Ectodermal cell (in vitro differentiated cells): ENCODE results near the gene CYBC1.
"Not testable (repeated sequence)": the region's sequence is repeated elsewhere in the genome, so short reads cannot be mapped to it uniquely, and the experiment has no call there.

Source experiments
- H3K27ac ChIP-seq: 2 replicates; pipeline ENCODE4 v1.7.0; 2013; ENCODE audit warnings: mild to moderate bottlenecking, low read depth, low read length; ENCODE audit not compliant: insufficient read depth, poor library complexity, severe bottlenecking
- H3K27me3 ChIP-seq: 2 replicates; pipeline ENCODE4 v1.7.0; 2013; ENCODE audit warnings: mild to moderate bottlenecking, low read length; ENCODE audit not compliant: insufficient read depth, control insufficient read depth, poor library complexity, severe bottlenecking
- H3K36me3 ChIP-seq: one replicate; pipeline ENCODE4 v1.7.0; 2013; ENCODE audit warnings: low read length; ENCODE audit not compliant: control insufficient read depth, insufficient read depth
- H3K4me1 ChIP-seq: one replicate; pipeline ENCODE4 v1.7.0; 2013; ENCODE audit warnings: low read length; ENCODE audit not compliant: control insufficient read depth, insufficient read depth
- H3K4me3 ChIP-seq: 2 replicates; pipeline ENCODE4 v1.7.0; 2013; ENCODE audit warnings: low read depth, low read length, control low read depth; ENCODE audit not compliant: insufficient read depth
- H3K9me3 ChIP-seq: 2 replicates; pipeline ENCODE4 v1.7.0; 2013; ENCODE audit warnings: mild to moderate bottlenecking, low read length, moderate library complexity; ENCODE audit not compliant: control insufficient read depth
- WGBS, 2 experiments: methylation state at CpG; one replicate each; pipeline ENCODE4 v1.1.7; 2013; ENCODE audit warnings: missing lambda C conversion rate in 2 of 2; 5-methylcytosine and 5-hydroxymethylcytosine counted together

Gene CYBC1

DNA sequence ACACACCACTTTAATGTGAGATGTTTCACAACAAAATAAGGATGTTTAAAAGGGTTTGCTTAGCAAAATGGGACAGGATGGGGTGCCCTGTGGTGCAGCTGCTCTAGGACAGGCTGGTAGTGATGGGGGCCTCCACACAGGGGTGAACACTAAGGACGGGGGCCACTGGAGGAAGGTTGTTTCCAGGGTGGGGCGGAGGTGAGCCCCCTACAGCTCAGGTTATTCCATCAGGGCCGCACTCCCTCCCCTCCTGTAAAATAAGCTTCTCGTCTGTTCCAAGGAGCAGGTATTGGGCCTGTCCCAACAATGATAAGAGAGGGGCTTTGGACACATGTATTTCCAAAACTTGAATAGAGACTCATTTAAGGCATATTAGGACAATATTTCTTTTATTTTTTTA lies 34.3 kb downstream of the CYBC1 start:
- H3K36me3 ChIP-seq = peaks cover 14% of the 10 kb centered on the region

DNA sequence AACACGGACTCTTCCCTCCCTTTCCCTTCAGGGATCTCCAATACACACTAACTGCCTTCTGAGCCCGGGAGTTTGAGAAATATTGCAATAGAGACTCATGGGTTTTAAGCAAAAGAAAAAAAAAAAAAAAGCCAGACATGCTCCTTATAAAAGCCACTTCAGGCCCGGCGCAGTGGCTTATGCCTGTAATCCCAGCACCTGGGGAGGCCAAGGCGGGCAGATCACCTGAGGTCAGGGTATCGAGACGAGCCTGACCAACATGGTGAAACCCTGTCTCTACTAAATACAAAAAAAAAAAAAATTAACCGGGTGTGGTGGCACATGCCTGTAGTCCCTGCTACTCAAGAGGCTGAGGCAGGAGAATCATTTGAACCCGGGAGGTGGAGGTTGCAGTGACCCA lies 34.8 kb downstream of the CYBC1 start:
- Histone ChIP-seq H3K36me3 (peaks cover 10% of the 10 kb centered on the region), H3K4me1 (no peaks in the 10 kb centered on the region), H3K9me3 (no peaks in the 10 kb centered on the region), H3K27me3 (no peaks in the 10 kb centered on the region), H3K4me3 (no peak overlapping the region), H3K27ac (no peak overlapping the region)
- 91 to 92% methylated on average over 9 of the region's 9 CpGs for WGBS, 2 experiments

More for the DNA sequence above, 34.3 kb downstream of the CYBC1 start:
- Histone ChIP-seq H3K27ac (no peak overlapping the region), H3K9me3 (no peaks in the 10 kb centered on the region), H3K4me1 (no peaks in the 10 kb centered on the region), H3K27me3 (no peaks in the 10 kb centered on the region), H3K4me3 (no peak overlapping the region)
- 90 to 99% methylated on average over 4 of the region's 4 CpGs for WGBS, 2 experiments

DNA sequence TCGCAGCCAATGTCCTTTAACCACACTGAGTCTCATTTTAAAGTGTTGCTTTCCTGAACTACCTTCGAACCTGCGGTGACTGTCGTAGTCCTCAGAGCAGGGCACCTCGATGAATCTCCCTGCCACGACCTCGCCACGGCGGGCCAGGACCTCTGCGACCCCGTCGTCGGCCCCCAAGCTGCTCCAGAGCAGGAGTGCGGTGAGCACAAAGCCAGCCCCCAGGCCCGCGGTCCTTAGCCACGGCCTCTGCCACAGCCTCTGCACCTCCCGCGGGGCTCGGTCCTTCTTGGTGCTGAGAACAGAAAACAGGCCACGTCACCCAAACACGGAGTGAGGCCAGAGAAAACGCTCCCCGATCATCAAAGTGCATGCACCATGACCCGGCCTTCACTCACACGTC lies 35.2 kb downstream of the CYBC1 start:
- WGBS, 2 experiments = 91 to 93% methylated on average over 26 of the region's 26 CpGs
- no peaks in the 10 kb centered on the region for H3K4me1 ChIP-seq

DNA sequence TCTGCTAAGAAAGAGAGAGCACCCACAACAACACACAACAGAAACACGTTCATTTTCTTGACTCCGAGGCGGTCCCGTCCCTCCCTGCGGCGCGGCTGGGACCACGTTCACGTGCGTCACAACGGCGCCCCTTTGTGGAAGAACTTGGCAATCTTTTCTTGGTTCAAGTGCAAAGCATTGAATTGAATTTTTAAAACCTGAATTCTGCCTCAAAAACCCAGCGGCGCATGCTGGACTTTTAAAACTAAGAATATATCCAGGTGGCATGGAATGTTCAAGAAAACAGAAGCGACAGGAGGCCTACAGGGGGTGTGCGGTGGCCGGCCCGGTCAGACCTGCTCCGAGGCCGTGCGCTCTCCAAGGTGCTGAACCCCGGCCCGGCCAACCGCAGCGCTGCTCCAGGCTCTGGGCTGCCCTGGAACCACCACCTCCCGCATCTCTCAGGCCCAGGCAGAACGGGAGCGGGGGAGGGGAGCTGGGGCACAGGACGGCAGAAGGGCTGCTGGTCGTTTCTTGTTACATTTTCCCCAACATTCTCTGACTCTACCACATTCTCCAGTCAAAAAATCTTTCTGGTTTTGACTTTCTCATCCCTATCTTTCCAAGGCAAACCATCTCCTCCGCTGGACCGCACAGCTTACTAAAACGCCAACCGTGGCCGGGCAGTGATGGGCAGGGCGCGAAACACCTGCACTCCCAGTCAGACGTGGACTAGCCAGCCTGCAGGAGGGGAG lies 35.8 kb downstream of the CYBC1 start:
- WGBS, 2 experiments = 26 to 28% methylated on average over 38 of the region's 38 CpGs
- Histone ChIP-seq H3K27ac (no peak overlapping the region), H3K27me3 (no peaks in the 10 kb centered on the region), H3K4me1 (no peaks in the 10 kb centered on the region), H3K36me3 (no peaks in the 10 kb centered on the region), H3K4me3 (no peak overlapping the region), H3K9me3 (no peaks in the 10 kb centered on the region)

More for the DNA sequence above, 35.2 kb downstream of the CYBC1 start:
- H3K9me3 ChIP-seq = no peaks in the 10 kb centered on the region
- H3K36me3 ChIP-seq = peaks cover 5% of the 10 kb centered on the region
- no peaks in the 10 kb centered on the region for H3K27me3 ChIP-seq
- H3K4me3 ChIP-seq = no peak overlapping the region
- H3K27ac ChIP-seq = no peak overlapping the region

DNA sequence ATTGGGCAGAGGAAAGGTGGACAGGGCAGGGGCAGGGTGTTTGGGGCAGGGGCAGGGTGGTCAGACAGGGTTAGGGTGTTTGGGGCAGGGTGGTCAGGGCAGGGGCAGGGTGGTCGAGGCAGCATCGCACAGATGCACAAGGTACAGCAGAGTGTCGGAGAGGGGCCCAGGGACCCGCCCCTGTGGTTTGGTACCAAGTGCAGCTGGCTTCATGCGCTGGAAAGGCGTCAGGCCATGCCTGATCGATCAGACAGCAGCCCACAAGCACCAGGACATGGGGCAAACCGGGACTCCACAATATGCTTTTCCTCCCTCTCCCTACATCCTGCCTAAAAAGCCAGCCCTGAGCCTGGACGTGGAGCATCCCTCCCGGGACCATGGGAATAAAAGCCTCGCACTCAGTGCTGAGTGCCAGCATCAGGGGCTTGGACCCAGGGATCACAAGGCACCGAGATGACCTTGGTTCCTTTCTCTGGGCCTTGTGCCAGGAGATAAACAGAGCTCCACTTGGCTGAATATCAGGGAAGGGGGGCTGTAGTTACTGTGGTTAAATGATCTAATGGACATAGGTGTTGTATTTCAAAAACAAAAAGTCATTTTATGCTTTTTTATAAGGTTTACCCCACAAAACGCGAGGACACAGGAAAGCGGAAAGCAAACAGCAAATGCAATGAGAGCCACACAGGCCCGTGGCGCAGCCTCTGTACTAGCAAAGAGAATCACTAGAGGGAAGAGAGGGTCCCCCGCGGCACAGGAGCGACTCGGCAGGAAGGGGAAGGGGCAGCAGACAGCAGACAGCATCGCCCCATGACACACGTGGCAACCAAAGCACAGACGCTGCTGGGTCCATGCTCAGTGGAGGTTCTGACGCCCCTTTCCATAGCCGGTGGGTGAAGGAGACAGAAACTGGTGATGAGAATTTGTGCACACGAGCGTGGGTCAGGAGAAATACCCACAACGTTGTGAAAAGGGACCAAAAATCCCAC lies 37.7 kb downstream of the CYBC1 start:
- Histone ChIP-seq H3K27me3 (no peaks in the 10 kb centered on the region), H3K4me1 (no peaks in the 10 kb centered on the region), H3K9me3 (no peaks in the 10 kb centered on the region), H3K36me3 (no peaks in the 10 kb centered on the region), H3K4me3 (no peak overlapping the region), H3K27ac (no peak overlapping the region)
- WGBS, 2 experiments = 95% methylated on average over 29 of the region's 29 CpGs

DNA sequence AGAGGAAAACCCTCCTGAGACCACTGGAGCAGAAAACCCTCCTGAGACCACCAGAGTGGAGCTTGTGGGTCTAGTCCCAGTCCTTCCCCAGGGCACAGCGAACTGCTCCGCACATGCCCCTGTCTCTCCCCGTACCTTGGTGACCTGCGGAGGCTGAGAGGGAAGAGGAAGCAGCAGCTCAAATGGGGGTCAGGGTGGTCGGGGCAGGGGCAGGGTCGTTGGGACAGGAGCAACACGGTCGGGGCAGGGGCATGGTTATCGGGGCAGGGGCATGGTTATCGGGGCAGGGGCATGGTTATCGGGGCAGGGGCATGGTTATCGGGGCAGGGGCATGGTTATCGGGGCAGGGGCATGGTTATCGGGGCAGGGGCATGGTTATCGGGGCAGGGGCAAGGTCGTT lies 38.5 kb downstream of the CYBC1 start:
- not testable (repeated sequence) for H3K4me3 ChIP-seq, H3K27ac ChIP-seq

DNA sequence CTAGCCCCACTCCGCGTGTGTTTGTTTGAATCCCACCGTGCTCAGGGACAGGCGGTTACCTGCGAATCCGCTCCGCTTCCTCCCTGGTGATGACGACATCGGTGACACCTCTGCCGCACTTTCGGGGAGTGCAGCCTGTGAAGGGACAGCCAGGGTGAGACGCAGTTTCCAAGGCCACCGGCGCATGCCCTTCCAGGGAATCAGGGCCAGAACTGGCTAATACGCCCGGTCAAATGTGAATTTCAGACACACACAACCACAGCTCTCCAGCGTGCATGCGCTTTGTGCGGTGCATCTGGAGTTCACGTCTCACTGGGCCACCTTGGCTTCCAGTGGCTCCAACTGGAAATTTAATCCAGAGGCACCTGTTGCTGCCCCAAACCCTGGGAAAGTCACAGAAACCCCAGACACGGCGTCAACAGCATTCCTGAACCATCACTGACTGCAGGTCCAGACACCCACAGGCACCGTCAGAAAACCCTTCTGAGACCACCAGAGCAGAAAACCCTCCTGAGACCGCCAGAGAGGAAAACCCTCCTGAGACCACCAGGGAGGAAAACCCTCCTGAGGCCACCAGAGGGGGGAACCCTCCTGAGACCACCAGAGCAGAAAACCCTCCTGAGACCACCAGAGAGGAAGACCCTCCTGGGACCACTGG lies 39.0 kb downstream of the CYBC1 start:
- H3K27me3 ChIP-seq = no peaks in the 10 kb centered on the region
- 95 to 96% methylated on average over 24 of the region's 24 CpGs for WGBS, 2 experiments
- H3K9me3 ChIP-seq = no peaks in the 10 kb centered on the region

More for the DNA sequence above, 38.5 kb downstream of the CYBC1 start:
- not testable (repeated sequence) for H3K4me1 ChIP-seq, H3K27me3 ChIP-seq, H3K36me3 ChIP-seq, H3K9me3 ChIP-seq
- 95 to 96% methylated on average over 16 of the region's 16 CpGs for WGBS, 2 experiments

DNA sequence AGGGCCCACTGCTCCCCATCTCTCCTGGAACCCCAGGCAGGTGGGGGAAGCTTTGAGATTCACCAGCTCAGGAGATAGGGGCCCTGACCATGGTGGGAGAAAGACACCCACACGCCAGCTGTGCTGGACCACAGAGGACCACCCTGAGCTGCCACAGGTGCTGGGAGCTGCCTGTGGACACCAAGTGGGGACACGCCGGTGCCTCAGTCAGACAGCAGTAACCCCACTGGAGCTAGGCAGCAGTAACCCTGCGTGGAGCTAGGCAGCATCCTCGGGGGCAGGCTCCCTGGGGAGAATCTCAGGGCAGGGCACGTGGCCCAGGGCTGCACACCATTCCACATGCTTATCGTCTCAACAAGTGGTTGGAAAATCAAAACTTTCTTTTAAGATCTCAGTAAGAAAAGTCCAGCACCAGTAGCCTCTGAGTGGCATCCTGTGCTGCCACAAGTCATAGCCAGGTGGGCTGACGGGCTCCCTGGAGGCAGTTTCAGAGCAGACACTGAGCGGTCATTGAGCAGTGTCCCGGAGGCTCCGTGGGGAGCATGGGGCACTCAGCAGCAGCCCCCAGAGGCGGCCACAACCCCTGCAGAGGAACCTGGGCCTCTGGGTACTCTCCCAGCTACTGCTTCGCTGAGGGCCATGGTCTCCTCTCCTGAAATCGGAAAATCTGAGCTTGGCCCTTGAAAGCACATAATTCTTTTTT lies 40.4 kb downstream of the CYBC1 start:
- WGBS, 2 experiments = 90 to 95% methylated on average over 14 of the region's 14 CpGs
- Histone ChIP-seq H3K36me3 (no peaks in the 10 kb centered on the region), H3K4me1 (no peaks in the 10 kb centered on the region), H3K9me3 (no peaks in the 10 kb centered on the region), H3K4me3 (no peak overlapping the region), H3K27me3 (no peaks in the 10 kb centered on the region), H3K27ac (no peak overlapping the region)

More for the DNA sequence above, 39.0 kb downstream of the CYBC1 start:
- H3K4me3 ChIP-seq = no peak overlapping the region
- H3K27ac ChIP-seq = no peak overlapping the region
- H3K4me1 ChIP-seq = no peaks in the 10 kb centered on the region
- no peaks in the 10 kb centered on the region for H3K36me3 ChIP-seq

DNA sequence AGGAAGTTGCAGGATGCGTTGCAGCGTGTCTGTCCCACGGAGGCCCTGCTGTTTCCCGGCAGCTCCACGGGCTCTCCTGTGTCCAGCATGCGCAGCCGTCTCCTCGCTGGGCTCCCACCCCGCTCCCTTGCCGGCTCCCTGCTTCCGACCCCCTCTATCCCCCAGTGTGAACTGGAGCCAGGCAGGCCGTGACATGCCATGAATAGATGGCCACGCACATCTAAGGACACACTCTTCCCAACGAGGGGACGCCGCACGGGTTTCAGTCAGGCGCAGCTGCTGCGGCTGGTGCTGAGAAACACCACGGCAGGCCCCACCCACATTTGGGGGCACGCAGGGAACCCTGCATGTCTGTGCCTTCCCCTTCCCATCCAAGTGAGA lies 41.6 kb downstream of the CYBC1 start:
- Histone ChIP-seq H3K4me3 (no peak overlapping the region), H3K36me3 (no peaks in the 10 kb centered on the region), H3K9me3 (no peaks in the 10 kb centered on the region), H3K4me1 (no peaks in the 10 kb centered on the region), H3K27ac (no peak overlapping the region), H3K27me3 (no peaks in the 10 kb centered on the region)
- WGBS, 2 experiments = 95% methylated on average over 21 of the region's 21 CpGs
